Endothelial cell of umbilical vein (primary cell): ENCODE measurements around the gene PTPRE. TPM values are rescaled to one million over a fixed set of nuclear protein-coding genes. Genes with fewer than 3 reads are reported as not detected.

ENCODE experiments used
- BruUV-seq: library from RNA; stranded (reverse); fragments of 400-500 nt; replicated peaks from 2 replicates; lab custom pipeline; 2021; lab: Mats Ljungman, UMichigan
- CTCF ChIA-PET: fragments of 300-600, 350-600 bp; sonication (Branson Sonifier 250); formaldehyde crosslinking; loops from one replicate; lab custom pipeline; 2021; ENCODE audit warnings: antibody characterized with exemption, inconsistent platforms; lab: Charles Lee
- POLR2A ChIA-PET: fragments of 300-600, 350-600 bp; sonication (Branson Sonifier 250); formaldehyde crosslinking; loops from one replicate; lab custom pipeline; 2021; ENCODE audit warnings: antibody characterized with exemption, inconsistent platforms; lab: Charles Lee
- DNase-seq: peaks from one replicate; pipeline ENCODE4 v3.0.0-alpha.2; 2011; ENCODE audit warnings: low read depth, low spot score
- FAIRE-seq: peaks from 2 replicates; lab custom pipeline; 2011; peaks lifted over from hg19 to GRCh38; lab: Jason Lieb, UNC
- H2AFZ ChIP-seq: 2 replicates; pipeline ENCODE4 v1.6.0; 2012; ENCODE audit warnings: low read depth, low read length, control low read depth, inconsistent platforms
- H3K27ac ChIP-seq: 2 replicates; pipeline ENCODE4 v1.5.1; 2011; ENCODE audit warnings: low read depth, mild to moderate bottlenecking, control low read depth, low read length, moderate library complexity; ENCODE audit not compliant: insufficient read depth
- H3K27me3 ChIP-seq, 2 experiments: 2 replicates each; pipeline versions ENCODE4 v1.6.0 to v1.6.1; 2011; ENCODE audit warnings: low read length in 2 of 2, mixed read lengths in 1 of 2; ENCODE audit not compliant: control insufficient read depth in 2 of 2, insufficient read depth in 2 of 2
- H3K36me3 ChIP-seq, 2 experiments: 2 replicates in 1 of 2; 3 replicates in 1 of 2; pipeline ENCODE4 v1.5.1; 2011; ENCODE audit warnings: low read length in 2 of 2, mild to moderate bottlenecking in 1 of 2, moderate library complexity in 1 of 2; ENCODE audit not compliant: control insufficient read depth in 2 of 2, insufficient read depth in 2 of 2; ENCODE audit errors: extremely low read depth in 1 of 2
- H3K4me1 ChIP-seq: 3 replicates; pipeline ENCODE4 v1.5.1; 2011; ENCODE audit warnings: mild to moderate bottlenecking, low read length; ENCODE audit not compliant: control insufficient read depth, insufficient read depth; ENCODE audit errors: extremely low read depth
- H3K4me2 ChIP-seq: 2 replicates; pipeline ENCODE4 v1.6.1; 2011; ENCODE audit warnings: low read length, control low read depth, mixed read lengths; ENCODE audit not compliant: insufficient read depth
- H3K4me3 ChIP-seq, 3 experiments: fragments of 200-600 bp in 1 of 3; sonication (generic), shearing (Covaris generic) in 1 of 3; replicated peaks in 1 of 3; 2 replicates each; pipeline ENCODE4 v1.5.1; 2011 to 2016; ENCODE audit warnings: control low read depth in 3 of 3, low read length in 3 of 3, mild to moderate bottlenecking in 2 of 3, inconsistent platforms in 1 of 3, low read depth in 1 of 3, moderate library complexity in 1 of 3; ENCODE audit not compliant: insufficient read depth in 1 of 3
- H3K79me2 ChIP-seq: 2 replicates; pipeline ENCODE4 v1.6.0; 2012; ENCODE audit warnings: low read length, inconsistent platforms; ENCODE audit not compliant: control insufficient read depth, insufficient read depth
- H3K9ac ChIP-seq: replicated peaks from 2 replicates; pipeline ENCODE3; 2011; ENCODE audit warnings: low read length, control low read depth; ENCODE audit not compliant: insufficient read depth; ENCODE audit errors: extremely low read depth
- H3K9me1 ChIP-seq: replicated peaks from 3 replicates; pipeline ENCODE4 v1.6.0; 2011; ENCODE audit warnings: mild to moderate bottlenecking, low read length; ENCODE audit not compliant: control insufficient read depth, insufficient read depth; ENCODE audit errors: extremely low read depth
- H3K9me3 ChIP-seq: replicated peaks from 2 replicates; pipeline ENCODE4 v1.5.1; 2012; ENCODE audit warnings: low read length, inconsistent platforms; ENCODE audit not compliant: control insufficient read depth, insufficient read depth
- H4K20me1 ChIP-seq: replicated peaks from 2 replicates; pipeline ENCODE3; 2011; ENCODE audit warnings: mild to moderate bottlenecking, low read length; ENCODE audit not compliant: control insufficient read depth, insufficient read depth; ENCODE audit errors: extremely low read depth
- EZH2 ChIP-seq: IDR thresholded peaks from 2 replicates; pipeline ENCODE4 v1.6.1; 2012; ENCODE audit warnings: borderline replicate concordance, low read depth, mild to moderate bottlenecking, moderate library complexity, low read length, inconsistent platforms; ENCODE audit not compliant: severe bottlenecking
- FOS ChIP-seq: IDR thresholded peaks from 2 replicates; pipeline ENCODE4 v1.6.1; 2011; ENCODE audit warnings: mild to moderate bottlenecking, low read length, moderate library complexity, borderline replicate concordance; ENCODE audit not compliant: insufficient read depth
- GATA2 ChIP-seq: IDR thresholded peaks from 2 replicates; pipeline ENCODE4 v1.7.0; 2011; ENCODE audit warnings: low read depth, mild to moderate bottlenecking, moderate library complexity, mixed read lengths, low read length; ENCODE audit not compliant: insufficient read length, insufficient read depth
- JUN ChIP-seq: IDR thresholded peaks from 2 replicates; pipeline ENCODE4 v1.6.1; 2011; ENCODE audit warnings: borderline replicate concordance, low read depth; ENCODE audit not compliant: insufficient read length, insufficient read depth
- MYC ChIP-seq: IDR thresholded peaks from one replicate; pipeline ENCODE4 v1.6.1; 2011; ENCODE audit warnings: mild to moderate bottlenecking, low read depth, low read length
- POLR2A ChIP-seq: IDR thresholded peaks from 2 replicates; pipeline ENCODE4 v1.6.1; 2012; ENCODE audit warnings: low read depth, mild to moderate bottlenecking, control low read depth, low read length
- POLR2AphosphoS5 ChIP-seq: IDR thresholded peaks from 2 replicates; pipeline ENCODE4 v1.6.1; 2012; ENCODE audit warnings: low read depth, mild to moderate bottlenecking, control low read depth, low read length, moderate library complexity; ENCODE audit not compliant: insufficient read depth
- dilution Hi-C: fragments of 300-500 bp; cut with MboI; formaldehyde crosslinking; loops from one replicate; pipeline ENCODE4 v1.15.0; 2019; ENCODE audit warnings: low sequenced_read_pairs; ENCODE audit not compliant: extremely low pct_ligation_motif_present
- intact Hi-C: fragments of 100-400 bp; cut with micrococcal nuclease; formaldehyde crosslinking; loops from one replicate; pipeline ENCODE4 v1.10.0; 2022
- polyA plus RNA-seq, 4 experiments: library from polyadenylated mRNA; depleted of rRNA in 3 of 4; stranded (reverse) in 3 of 4; unstranded in 1 of 4; fragments of >200 nt; gene quantifications; 2 replicates each; pipeline versions ENCODE4 v1.2.1 to v1.2.3, GENCODE V29; 2011 to 2012; ENCODE audit warnings: missing spikeins in 1 of 4
- total RNA-seq: library from RNA; stranded (reverse); gene quantifications from 2 replicates; pipeline ENCODE4 v1.2.3, GENCODE V29; 2021
- TF ChIP-seq, protein P1 (sequence below), 2 donors: IDR thresholded peaks; 1 replicate in 1 of 2; 2 replicates in 1 of 2; pipeline ENCODE4 v1.5.1; 2011; ENCODE audit warnings: low read length in 2 of 2, mild to moderate bottlenecking in 2 of 2, moderate library complexity in 2 of 2, control low read depth in 1 of 2, inconsistent platforms in 1 of 2, low read depth in 1 of 2; ENCODE audit not compliant: insufficient read depth in 1 of 2; ENCODE audit errors: extremely low read depth in 1 of 2
- TF ChIP-seq, protein P2 (sequence below): IDR thresholded peaks from 2 replicates; pipeline ENCODE4 v1.6.1; 2011; ENCODE audit not compliant: insufficient read depth, insufficient read length

PTPRE gene
- total and polyA plus RNA-seq, 2 donors (not counting 3 experiments of a cell fraction or from before 2014, with no cell fraction given): 37.3 to 116 TPM

DNA sequence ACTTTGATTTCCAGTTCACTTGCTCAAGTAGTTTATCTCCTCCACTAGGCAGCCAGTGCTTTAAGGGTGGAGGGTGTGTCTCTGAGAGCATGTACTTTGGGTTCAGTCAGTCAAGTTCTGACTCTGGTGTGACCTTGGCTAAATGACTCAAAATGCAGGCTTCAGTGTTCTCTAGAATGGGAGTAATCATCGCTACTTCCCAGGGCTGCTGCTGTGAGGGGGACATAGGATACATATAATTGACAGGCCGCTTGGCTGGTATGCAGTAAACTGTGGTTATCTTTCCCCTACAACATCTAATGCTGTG lies 3.5 kb downstream of the PTPRE start:
- no peak overlapping the region for H2AFZ ChIP-seq
- H3K27ac ChIP-seq: no peak overlapping the region
- no peak for TF ChIP-seq EZH2
- TF ChIP-seq POLR2AphosphoS5: no peak
- TF ChIP-seq GATA2: no peak
- no peak overlapping the region for H3K4me3 ChIP-seq
- CTCF ChIA-PET: interaction anchor here (0.8 to 1.5 kb wide), 2 partner anchors 100 to 101 kb away, joined by 4 read pairs; no protein-coding TSS in a partner anchor
- peaks cover 0 to 3% of the 10 kb centered on the region in 2 experiments for H3K36me3 ChIP-seq
- intact Hi-C loops (no loop called here), dilution Hi-C loops (no loop called here)
- no TSS peak for BruUV-seq
- H3K27me3 ChIP-seq: no peaks in the 10 kb centered on the region
- DNase-seq (no peak), FAIRE-seq (no peak)
- peaks cover 20% of the 10 kb centered on the region for H3K4me1 ChIP-seq
- no peak overlapping the region for H3K4me2 ChIP-seq
- POLR2A ChIA-PET: no interaction called here
- no peaks in the 10 kb centered on the region for H3K9me1 ChIP-seq
- peaks cover 24% of the 10 kb centered on the region for H3K79me2 ChIP-seq
- no peaks in the 10 kb centered on the region for H4K20me1 ChIP-seq
- no peak overlapping the region for H3K9ac ChIP-seq
- H3K9me3 ChIP-seq: no peaks in the 10 kb centered on the region

DNA sequence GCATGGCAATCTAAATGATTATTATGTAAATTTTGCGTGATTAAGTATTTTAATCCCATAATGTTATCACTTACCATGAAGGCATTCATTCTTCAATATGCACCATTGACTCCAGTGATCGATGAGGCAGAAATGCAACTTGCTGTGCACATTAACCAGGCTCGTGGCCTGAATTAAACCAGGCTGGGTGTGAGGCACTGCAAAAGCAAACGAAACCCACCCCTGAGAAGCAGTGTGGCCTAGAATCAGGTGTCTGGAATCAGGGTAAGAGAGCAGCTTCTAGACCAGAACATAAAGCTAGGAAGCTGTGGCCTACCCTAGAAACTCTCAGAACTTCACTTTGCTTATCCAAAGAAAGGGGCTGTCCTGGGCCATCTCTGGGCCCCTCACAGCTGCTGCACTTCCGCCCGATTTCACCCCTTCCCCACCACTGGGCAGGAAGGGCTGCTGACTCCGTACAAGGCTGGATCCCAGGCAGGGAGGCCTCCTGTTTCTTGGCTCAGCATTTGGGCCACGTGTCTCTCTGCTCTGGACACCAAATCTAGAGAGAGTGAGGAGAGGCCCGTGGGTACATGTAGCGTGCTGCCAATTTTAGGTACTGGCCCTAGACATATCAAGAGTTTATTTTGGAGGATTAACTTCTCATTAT lies 4.4 kb downstream of the PTPRE start:
- H3K4me1 ChIP-seq: peaks cover 20% of the 10 kb centered on the region
- BruUV-seq: no TSS peak
- intact Hi-C loops: no loop called here
- H3K27ac ChIP-seq: no peak overlapping the region
- H3K9me1 ChIP-seq: no peaks in the 10 kb centered on the region
- no peak overlapping the region for H3K4me3 ChIP-seq
- H3K36me3 ChIP-seq: peaks cover 0 to 3% of the 10 kb centered on the region in 2 experiments
- FAIRE-seq (no peak), DNase-seq (no peak)
- H3K4me2 ChIP-seq: no peak overlapping the region
- H3K9ac ChIP-seq: no peak overlapping the region
- ChIA-PET CTCF (interaction anchor here (0.9 kb wide), 1 partner anchor 158 kb away, joined by 3 read pairs; no protein-coding TSS in a partner anchor), POLR2A (no interaction called here)
- dilution Hi-C loops: no loop called here
- no peak for TF ChIP-seq MYC
- no peak for TF ChIP-seq POLR2AphosphoS5
- TF ChIP-seq GATA2: no peak
- TF ChIP-seq, protein P1, sequence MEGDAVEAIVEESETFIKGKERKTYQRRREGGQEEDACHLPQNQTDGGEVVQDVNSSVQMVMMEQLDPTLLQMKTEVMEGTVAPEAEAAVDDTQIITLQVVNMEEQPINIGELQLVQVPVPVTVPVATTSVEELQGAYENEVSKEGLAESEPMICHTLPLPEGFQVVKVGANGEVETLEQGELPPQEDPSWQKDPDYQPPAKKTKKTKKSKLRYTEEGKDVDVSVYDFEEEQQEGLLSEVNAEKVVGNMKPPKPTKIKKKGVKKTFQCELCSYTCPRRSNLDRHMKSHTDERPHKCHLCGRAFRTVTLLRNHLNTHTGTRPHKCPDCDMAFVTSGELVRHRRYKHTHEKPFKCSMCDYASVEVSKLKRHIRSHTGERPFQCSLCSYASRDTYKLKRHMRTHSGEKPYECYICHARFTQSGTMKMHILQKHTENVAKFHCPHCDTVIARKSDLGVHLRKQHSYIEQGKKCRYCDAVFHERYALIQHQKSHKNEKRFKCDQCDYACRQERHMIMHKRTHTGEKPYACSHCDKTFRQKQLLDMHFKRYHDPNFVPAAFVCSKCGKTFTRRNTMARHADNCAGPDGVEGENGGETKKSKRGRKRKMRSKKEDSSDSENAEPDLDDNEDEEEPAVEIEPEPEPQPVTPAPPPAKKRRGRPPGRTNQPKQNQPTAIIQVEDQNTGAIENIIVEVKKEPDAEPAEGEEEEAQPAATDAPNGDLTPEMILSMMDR (IDR thresholded peaks at IDR 0.05; ENCODE audit: extremely low read depth in 1 of 2, insufficient read depth in 1 of 2, low read depth in 1 of 2, low read length in 2 of 2): no peak
- TF ChIP-seq EZH2: no peak
- no peak for TF ChIP-seq POLR2A
- TF ChIP-seq, protein P2, sequence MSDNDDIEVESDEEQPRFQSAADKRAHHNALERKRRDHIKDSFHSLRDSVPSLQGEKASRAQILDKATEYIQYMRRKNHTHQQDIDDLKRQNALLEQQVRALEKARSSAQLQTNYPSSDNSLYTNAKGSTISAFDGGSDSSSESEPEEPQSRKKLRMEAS: no peak
- TF ChIP-seq JUN: no peak
- TF ChIP-seq FOS: no peak
- no peaks in the 10 kb centered on the region for H3K9me3 ChIP-seq
- no peaks in the 10 kb centered on the region for H4K20me1 ChIP-seq
- H2AFZ ChIP-seq: no peak overlapping the region
- H3K27me3 ChIP-seq: no peaks in the 10 kb centered on the region
- H3K79me2 ChIP-seq: peaks cover 24% of the 10 kb centered on the region
